CD4-positive, alpha-beta memory T cell (primary cell): Measurements from ENCODE around the gene UNC5CL. TPM values are rescaled to one million over a fixed set of nuclear protein-coding genes. Genes with fewer than 3 reads are reported as not detected.

ENCODE experiments used
- CTCF ChIA-PET: fragments of 350-600 bp; sonication (Branson Sonifier 250); formaldehyde crosslinking; loops from one replicate; lab custom pipeline; 2021; ENCODE audit warnings: inconsistent platforms; ENCODE audit not compliant: partially characterized antibody; lab: Charles Lee
- POLR2A ChIA-PET: fragments of 350-600 bp; sonication (Branson Sonifier 250); formaldehyde crosslinking; loops from one replicate; lab custom pipeline; 2021; ENCODE audit not compliant: partially characterized antibody; lab: Charles Lee
- DNase-seq, 5 donors: peaks; one replicate each; pipeline versions ENCODE4 v3.0.0 to v3.0.0-alpha.2; 2020 to 2022; ENCODE audit warnings: mixed read lengths in 1 of 5
- H3K27ac ChIP-seq: one replicate; pipeline ENCODE4 v1.7.0; 2013; ENCODE audit warnings: low read depth, low read length
- H3K27me3 ChIP-seq: 2 replicates; pipeline ENCODE4 v1.7.0; 2013; ENCODE audit warnings: mild to moderate bottlenecking, low read length, moderate library complexity; ENCODE audit not compliant: insufficient read depth
- H3K36me3 ChIP-seq: 2 replicates; pipeline ENCODE4 v1.7.0; 2013; ENCODE audit warnings: mild to moderate bottlenecking, low read length, moderate library complexity; ENCODE audit not compliant: insufficient read depth
- H3K4me1 ChIP-seq: 2 replicates; pipeline ENCODE4 v1.7.0; 2013; ENCODE audit warnings: mild to moderate bottlenecking, low read length, moderate library complexity; ENCODE audit not compliant: insufficient read depth
- H3K4me3 ChIP-seq, 2 donors: one replicate each; pipeline ENCODE4 v1.7.0; 2013; ENCODE audit warnings: low read length in 2 of 2, mild to moderate bottlenecking in 1 of 2
- H3K9me3 ChIP-seq, 2 donors: one replicate each; pipeline ENCODE4 v1.7.0; 2013; ENCODE audit warnings: low read length in 2 of 2, control low read depth in 1 of 2; ENCODE audit not compliant: control insufficient read depth in 1 of 2
- H3K27ac Mint-ChIP-seq, 7 donors: one replicate each; pipeline ENCODE4 v1.8.0; 2020 to 2021; ENCODE audit warnings: mixed read lengths in 7 of 7, mild to moderate bottlenecking in 6 of 7, inconsistent platforms in 3 of 7, moderate library complexity in 3 of 7
- H3K27me3 Mint-ChIP-seq, 2 donors: one replicate each; pipeline ENCODE4 v1.8.0; 2020 to 2021; ENCODE audit warnings: mixed read lengths in 2 of 2
- H3K36me3 Mint-ChIP-seq, 2 donors: one replicate each; pipeline ENCODE4 v1.8.0; 2020 to 2021; ENCODE audit warnings: mixed read lengths in 2 of 2, inconsistent platforms in 1 of 2, mild to moderate bottlenecking in 1 of 2
- H3K4me1 Mint-ChIP-seq, 4 donors: one replicate each; pipeline ENCODE4 v1.8.0; 2020 to 2021; ENCODE audit warnings: mixed read lengths in 4 of 4, mild to moderate bottlenecking in 1 of 4
- H3K4me3 Mint-ChIP-seq, 8 donors: one replicate each; pipeline ENCODE4 v1.8.0; 2020 to 2021; ENCODE audit warnings: mixed read lengths in 8 of 8, mild to moderate bottlenecking in 7 of 8, moderate library complexity in 6 of 8, inconsistent platforms in 3 of 8
- H3K9me3 Mint-ChIP-seq, 8 donors: one replicate each; pipeline ENCODE4 v1.8.0; 2020 to 2021; ENCODE audit warnings: mixed read lengths in 8 of 8, mild to moderate bottlenecking in 5 of 8, inconsistent platforms in 3 of 8, moderate library complexity in 1 of 8
- intact Hi-C: fragments of 100-400 bp; cut with micrococcal nuclease; formaldehyde crosslinking; loops from one replicate; pipeline ENCODE4 v1.15.1; 2023
- polyA plus RNA-seq, 2 donors: library from polyadenylated mRNA; unstranded; fragments of 300-500 nt; fragmentation: Illumina TruSeq; gene quantifications; one replicate each; pipeline ENCODE4 v1.2.3, GENCODE V29; 2021
- total RNA-seq, 2 experiments: library from RNA; stranded (reverse); gene quantifications; one replicate each; pipeline ENCODE4 v1.2.3, GENCODE V29; 2021

Gene UNC5CL
- total and polyA plus RNA-seq, 4 experiments from 2014 or later = 0.13 to 6.4 (median 3.5) TPM

GRCh38 chr6:41000248-41000647 lies 38.8 kb downstream of the UNC5CL start:
- Histone ChIP-seq H3K27me3 (no peaks in the 10 kb centered on the region), H3K27ac (no peak overlapping the region), H3K4me3 (no peak overlapping the region), H3K36me3 (no peaks in the 10 kb centered on the region), H3K4me1 (no peaks in the 10 kb centered on the region), H3K9me3 (no peaks in the 10 kb centered on the region)
- ChIA-PET CTCF (interaction anchor here (7.1 kb wide), 1 partner anchor 27 kb away, joined by 41 read pairs; no protein-coding TSS in a partner anchor), POLR2A (no interaction called here)
- intact Hi-C loops = no loop called here
- H3K9me3 Mint-ChIP-seq = no peaks in the 10 kb centered on the region
- no peaks in the 10 kb centered on the region for H3K36me3 Mint-ChIP-seq
- DNase-seq = no peak
- H3K27me3 Mint-ChIP-seq = peaks cover 18 to 25% of the 10 kb centered on the region in 2 donors
- no peak overlapping the region for H3K4me3 Mint-ChIP-seq
- H3K4me1 Mint-ChIP-seq = no peaks in the 10 kb centered on the region
- no peak overlapping the region for H3K27ac Mint-ChIP-seq

- ChIA-PET POLR2A (no interaction called here), CTCF (interaction anchor here (2.0 to 7.1 kb wide), 3 partner anchors 9 to 27 kb away, joined by 8 to 41 read pairs (median 12); no protein-coding TSS in a partner anchor)
- intact Hi-C loops = no loop called here
- no peak overlapping the region for H3K4me3 ChIP-seq
- no peaks in the 10 kb centered on the region for H3K4me1 Mint-ChIP-seq
- no peaks in the 10 kb centered on the region for H3K9me3 Mint-ChIP-seq
- H3K9me3 ChIP-seq = no peaks in the 10 kb centered on the region
- no peak overlapping the region for H3K4me3 Mint-ChIP-seq
- H3K4me1 ChIP-seq = no peaks in the 10 kb centered on the region
- no peak overlapping the region for H3K27ac Mint-ChIP-seq
- no peaks in the 10 kb centered on the region for H3K36me3 Mint-ChIP-seq
- no peaks in the 10 kb centered on the region for H3K36me3 ChIP-seq
- no peak overlapping the region for H3K27ac ChIP-seq
- no peaks in the 10 kb centered on the region for H3K27me3 ChIP-seq
- H3K27me3 Mint-ChIP-seq = peaks cover 17 to 28% of the 10 kb centered on the region in 2 donors
- no peak for DNase-seq
Observed at GRCh38 chr6:40999569-40999968, 39.5 kb downstream of the UNC5CL start.

GRCh38 chr6:40998661-40999060 lies 40.4 kb downstream of the UNC5CL start:
- Mint-ChIP-seq H3K27me3 (peaks cover 22 to 29% of the 10 kb centered on the region in 2 donors), H3K4me3 (no peak overlapping the region), H3K9me3 (no peaks in the 10 kb centered on the region), H3K36me3 (no peaks in the 10 kb centered on the region), H3K4me1 (no peaks in the 10 kb centered on the region), H3K27ac (no peak overlapping the region)
- no peaks in the 10 kb centered on the region for H3K36me3 ChIP-seq
- no peak overlapping the region for H3K4me3 ChIP-seq
- no peak for DNase-seq
- H3K27ac ChIP-seq = no peak overlapping the region
- ChIA-PET CTCF (interaction anchor here (1.2 to 7.1 kb wide), 5 partner anchors 10 to 67 kb away, joined by 3 to 41 read pairs (median 8); no protein-coding TSS in a partner anchor), POLR2A (no interaction called here)
- intact Hi-C loops = no loop called here
- H3K27me3 ChIP-seq = no peaks in the 10 kb centered on the region
- H3K4me1 ChIP-seq = no peaks in the 10 kb centered on the region
- H3K9me3 ChIP-seq = no peaks in the 10 kb centered on the region

- H3K4me3 Mint-ChIP-seq = no peak overlapping the region
- peaks cover 20 to 29% of the 10 kb centered on the region in 2 donors for H3K27me3 Mint-ChIP-seq
Observed at GRCh38 chr6:40997234-40997957, 41.6 kb downstream of the UNC5CL start.

DNA sequence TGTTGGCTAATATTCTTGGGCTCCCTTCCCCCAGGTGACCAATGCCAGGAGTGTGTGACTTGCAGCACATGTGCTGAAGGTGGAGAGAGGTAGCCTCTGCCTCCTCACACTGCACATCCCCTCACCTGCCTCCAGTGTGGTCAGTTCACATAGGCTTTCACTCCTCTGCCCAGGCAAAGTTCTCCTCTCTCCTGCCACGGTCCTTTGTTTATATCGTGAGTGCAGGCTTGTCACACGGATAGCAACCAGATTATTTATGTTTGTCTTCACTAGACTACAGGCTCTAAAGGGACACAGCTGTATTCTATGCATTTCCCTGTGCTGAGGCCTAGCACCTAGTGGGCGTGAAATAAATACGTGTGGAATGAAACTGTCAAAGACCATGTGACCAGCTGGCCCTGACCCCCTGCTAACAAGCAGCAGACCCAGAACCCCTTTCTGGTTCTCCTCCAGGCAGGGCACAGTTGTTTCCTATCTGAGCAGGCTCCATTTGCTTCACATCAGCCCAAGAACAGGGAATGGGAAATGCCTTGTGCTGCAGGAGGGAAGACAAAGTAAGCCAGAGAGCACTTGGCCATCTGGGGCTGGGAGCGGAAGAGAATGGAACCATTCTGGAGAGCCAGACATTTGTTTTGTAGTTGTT lies 42.3 kb downstream of the UNC5CL start:
- no peaks in the 10 kb centered on the region for H3K4me1 ChIP-seq
- H3K27me3 ChIP-seq = no peaks in the 10 kb centered on the region
- Mint-ChIP-seq H3K27me3 (peaks cover 25 to 27% of the 10 kb centered on the region in 2 donors), H3K9me3 (no peaks in the 10 kb centered on the region), H3K4me3 (no peak overlapping the region), H3K27ac (no peak overlapping the region), H3K4me1 (no peaks in the 10 kb centered on the region), H3K36me3 (no peaks in the 10 kb centered on the region)
- no peak overlapping the region for H3K4me3 ChIP-seq
- DNase-seq = no peak
- ChIA-PET POLR2A (no interaction called here), CTCF (interaction anchor here (1.0 to 7.1 kb wide), 2 partner anchors 30 to 185 kb away, joined by 3 to 41 read pairs; no protein-coding TSS in a partner anchor)
- no peaks in the 10 kb centered on the region for H3K9me3 ChIP-seq
- no peaks in the 10 kb centered on the region for H3K36me3 ChIP-seq
- intact Hi-C loops = no loop called here
- no peak overlapping the region for H3K27ac ChIP-seq

More at GRCh38 chr6:40997234-40997957, 41.6 kb downstream of the UNC5CL start:
- Mint-ChIP-seq H3K4me1 (no peaks in the 10 kb centered on the region), H3K36me3 (no peaks in the 10 kb centered on the region), H3K9me3 (no peaks in the 10 kb centered on the region), H3K27ac (no peak overlapping the region)
- DNase-seq = no peak
- Histone ChIP-seq H3K9me3 (no peaks in the 10 kb centered on the region), H3K27me3 (no peaks in the 10 kb centered on the region), H3K36me3 (no peaks in the 10 kb centered on the region), H3K4me3 (no peak overlapping the region), H3K27ac (no peak overlapping the region), H3K4me1 (no peaks in the 10 kb centered on the region)
- intact Hi-C loops = no loop called here
- ChIA-PET CTCF (interaction anchor here (0.7 to 7.1 kb wide), 6 partner anchors 11 to 185 kb away, joined by 3 to 41 read pairs (median 3); partner anchors contain the start of gene TSPO2), POLR2A (no interaction called here)

GRCh38 chr6:40992746-40993145 lies 46.3 kb downstream of the UNC5CL start:
- H3K27me3 ChIP-seq = no peaks in the 10 kb centered on the region
- H3K4me3 Mint-ChIP-seq = no peak overlapping the region
- no peak overlapping the region for H3K27ac ChIP-seq
- peaks cover 24 to 39% of the 10 kb centered on the region in 2 donors for H3K27me3 Mint-ChIP-seq
- H3K36me3 Mint-ChIP-seq = no peaks in the 10 kb centered on the region
- no peak overlapping the region for H3K4me3 ChIP-seq
- no peak for DNase-seq
- POLR2A ChIA-PET = no interaction called here
- CTCF ChIA-PET = interaction anchor here (2.2 kb wide), 1 partner anchor 12 kb away, joined by 10 read pairs; no protein-coding TSS in a partner anchor
- no peaks in the 10 kb centered on the region for H3K36me3 ChIP-seq
- no peaks in the 10 kb centered on the region for H3K9me3 Mint-ChIP-seq
- intact Hi-C loops = no loop called here
- H3K4me1 Mint-ChIP-seq = no peaks in the 10 kb centered on the region
- no peaks in the 10 kb centered on the region for H3K9me3 ChIP-seq
- H3K27ac Mint-ChIP-seq = peak overlapping the region in 1 of 7 donors; percentile 20
- H3K4me1 ChIP-seq = no peaks in the 10 kb centered on the region

DNA sequence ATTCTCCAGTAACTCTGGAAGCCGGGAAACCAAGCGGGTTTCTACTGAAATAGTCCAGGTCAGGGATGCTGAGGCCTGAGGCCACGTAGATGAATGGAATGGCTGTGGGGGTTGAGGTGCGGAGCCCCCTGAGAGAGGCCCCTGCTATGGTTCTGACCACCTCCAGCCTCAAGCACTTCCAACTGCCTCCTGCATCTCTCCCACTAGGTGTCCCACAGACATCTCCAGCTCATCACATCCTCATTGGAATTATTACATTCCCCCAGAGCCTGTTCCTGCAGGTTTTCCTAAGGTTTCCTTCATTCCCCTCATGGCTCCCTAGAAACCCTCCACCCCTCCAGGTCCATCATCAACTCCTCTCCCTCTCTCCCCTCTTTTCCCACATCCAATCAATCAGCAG lies 48.7 kb downstream of the UNC5CL start:
- H3K27me3 ChIP-seq = no peaks in the 10 kb centered on the region
- H3K4me3 Mint-ChIP-seq = no peak overlapping the region

More for the DNA sequence above, 48.7 kb downstream of the UNC5CL start:
- no peak overlapping the region for H3K27ac Mint-ChIP-seq
- POLR2A ChIA-PET = no interaction called here
- H3K27me3 Mint-ChIP-seq = peaks cover 24 to 39% of the 10 kb centered on the region in 2 donors
- intact Hi-C loops = no loop called here
- CTCF ChIA-PET = no interaction called here
- H3K4me1 Mint-ChIP-seq = no peaks in the 10 kb centered on the region
- no peak for DNase-seq
- H3K36me3 ChIP-seq = no peaks in the 10 kb centered on the region
- H3K36me3 Mint-ChIP-seq = no peaks in the 10 kb centered on the region
- no peaks in the 10 kb centered on the region for H3K9me3 ChIP-seq
- H3K27ac ChIP-seq = no peak overlapping the region
- no peaks in the 10 kb centered on the region for H3K9me3 Mint-ChIP-seq
- H3K4me1 ChIP-seq = no peaks in the 10 kb centered on the region
- H3K4me3 ChIP-seq = no peak overlapping the region
